Kidney epithelial cell (primary cell): Measurements from ENCODE around the gene TRAPPC12. TPM values are rescaled to one million over a fixed set of nuclear protein-coding genes. Genes with fewer than 3 reads are reported as not detected.

Source experiments
- DNase-seq: peaks from one replicate; pipeline ENCODE4 v3.0.0-alpha.2; 2010; ENCODE audit warnings: low read depth
- H3K27me3 ChIP-seq: 2 replicates; pipeline ENCODE4 v1.6.0; 2011; ENCODE audit warnings: low read length; ENCODE audit not compliant: control insufficient read depth, insufficient read depth
- H3K36me3 ChIP-seq: 2 replicates; pipeline ENCODE4 v1.5.1; 2011; ENCODE audit warnings: low read length; ENCODE audit not compliant: control insufficient read depth, insufficient read depth
- H3K4me3 ChIP-seq: 2 replicates; pipeline ENCODE4 v1.5.1; 2011; ENCODE audit warnings: low read depth, mild to moderate bottlenecking, control low read depth, low read length
- CTCF ChIP-seq: IDR thresholded peaks from 2 replicates; pipeline ENCODE4 v1.5.1; 2011; ENCODE audit warnings: mild to moderate bottlenecking, moderate library complexity, low read length, control low read depth, inconsistent platforms; ENCODE audit not compliant: insufficient read depth, poor library complexity, severe bottlenecking
- total RNA-seq: library from RNA; depleted of rRNA; stranded (reverse); fragments of >200 nt; gene quantifications from 2 replicates; pipeline ENCODE4 v1.2.3, GENCODE V29; 2015

TRAPPC12 gene
- total RNA-seq, 1 donor from 2014 or later, result 47.7 TPM

GRCh38 chr2:3458396-3459184 lies 79.1 kb downstream of the TRAPPC12 start:
- Histone ChIP-seq H3K4me3 (no peak overlapping the region), H3K27me3 (no peaks in the 10 kb centered on the region), H3K36me3 (peaks cover 4% of the 10 kb centered on the region)
- no peak for TF ChIP-seq CTCF
- no peak for DNase-seq

GRCh38 chr2:3459185-3460015 lies 79.9 kb downstream of the TRAPPC12 start:
- H3K36me3 ChIP-seq, result peaks cover 4% of the 10 kb centered on the region
- DNase-seq, result no peak
- TF ChIP-seq CTCF, result no peak
- no peaks in the 10 kb centered on the region for H3K27me3 ChIP-seq
- no peak overlapping the region for H3K4me3 ChIP-seq

GRCh38 chr2:3460156-3460555 lies 80.7 kb downstream of the TRAPPC12 start:
- H3K27me3 ChIP-seq, result no peaks in the 10 kb centered on the region
- peaks cover 3% of the 10 kb centered on the region for H3K36me3 ChIP-seq
- no peak for DNase-seq
- no peak for TF ChIP-seq CTCF
- H3K4me3 ChIP-seq, result no peak overlapping the region

- TF ChIP-seq CTCF, result no peak
- Histone ChIP-seq H3K36me3 (peaks cover 3% of the 10 kb centered on the region), H3K4me3 (no peak overlapping the region), H3K27me3 (no peaks in the 10 kb centered on the region)
- DNase-seq, result no peak
These were observed 81.6 kb downstream of the TRAPPC12 start for GRCh38 chr2:3460831-3461800.

GRCh38 chr2:3461801-3462492 lies 82.5 kb downstream of the TRAPPC12 start:
- Histone ChIP-seq H3K36me3 (no peaks in the 10 kb centered on the region), H3K4me3 (no peak overlapping the region)
- TF ChIP-seq CTCF, result peak; percentile 80

More at GRCh38 chr2:3461801-3462492, 82.5 kb downstream of the TRAPPC12 start:
- DNase-seq, result no peak
- no peaks in the 10 kb centered on the region for H3K27me3 ChIP-seq
